HepG2 (cell line): ENCODE measurements around the gene PTGES3. TPM values are rescaled to one million over a fixed set of nuclear protein-coding genes. Genes with fewer than 3 reads are reported as not detected.
A peak's percentile ranks its signal among the peaks of the same experiment; 100 is the strongest.

Experiments
- AKAP8 ChIP-seq: sonication (generic); formaldehyde crosslinking; IDR thresholded peaks from 2 replicates; pipeline ENCODE4 v1.5.1; 2020; ENCODE audit warnings: mild to moderate bottlenecking, missing genetic modification reagents
- ARHGAP35 ChIP-seq: sonication (generic); formaldehyde crosslinking; IDR thresholded peaks from 2 replicates; pipeline ENCODE4 v1.9.0; 2022; ENCODE audit warnings: mild to moderate bottlenecking, inconsistent platforms, moderate library complexity, missing genetic modification reagents, borderline replicate concordance
- ATF4 ChIP-seq, 2 experiments: fragments of 450-650 bp in 1 of 2; sonication (generic) in 1 of 2; formaldehyde crosslinking; IDR thresholded peaks; 2 replicates each; pipeline versions ENCODE4 v1.5.0 to v1.8.0; 2020 to 2022; ENCODE audit warnings: mild to moderate bottlenecking in 1 of 2, missing genetic modification reagents in 1 of 2
- CHCHD3 ChIP-seq: sonication (generic); formaldehyde crosslinking; IDR thresholded peaks from 2 replicates; pipeline ENCODE4 v1.8.0; 2022; ENCODE audit warnings: mild to moderate bottlenecking, missing genetic modification reagents, moderate library complexity
- FIP1L1 ChIP-seq: fragments of 200-400 bp; formaldehyde crosslinking; IDR thresholded peaks from 2 replicates; pipeline ENCODE4 v1.6.1; 2018; ENCODE audit warnings: low read depth, mild to moderate bottlenecking, low read length, moderate library complexity, borderline replicate concordance; ENCODE audit not compliant: insufficient read depth
- KDM3A ChIP-seq: IDR thresholded peaks from 2 replicates; pipeline ENCODE4 v1.6.1; 2018; ENCODE audit warnings: low read depth, missing compliant biosample characterization
- MEIS2 ChIP-seq: sonication (generic); formaldehyde crosslinking; IDR thresholded peaks from 2 replicates; pipeline ENCODE4 v1.9.0; 2021; ENCODE audit warnings: mild to moderate bottlenecking, missing genetic modification reagents
- MXD1 ChIP-seq: sonication (generic); formaldehyde crosslinking; IDR thresholded peaks from 2 replicates; pipeline ENCODE4 v1.4.0; 2020; ENCODE audit warnings: mild to moderate bottlenecking, missing genetic modification reagents
- POGZ ChIP-seq: sonication (generic); formaldehyde crosslinking; IDR thresholded peaks from 2 replicates; pipeline ENCODE4 v1.4.0; 2020; ENCODE audit warnings: mild to moderate bottlenecking, missing genetic modification reagents
- RCOR2 ChIP-seq: IDR thresholded peaks from 2 replicates; pipeline ENCODE4 v1.6.1; 2016; ENCODE audit warnings: missing biosample characterization, missing genetic modification reagents
- SNAPC4 ChIP-seq: sonication (generic); formaldehyde crosslinking; IDR thresholded peaks from 2 replicates; pipeline ENCODE4 v1.4.0; 2020; ENCODE audit warnings: mild to moderate bottlenecking, missing genetic modification reagents
- SRSF1 ChIP-seq: fragments of 200-400 bp; formaldehyde crosslinking; optimal IDR thresholded peaks from 2 replicates; pipeline ENCODE3; 2017; ENCODE audit warnings: mild to moderate bottlenecking, low read depth, low read length, moderate library complexity
- TBL1XR1 ChIP-seq: fragments of 150-350 bp; IDR thresholded peaks from 2 replicates; pipeline ENCODE4 v1.6.1; 2014; ENCODE audit warnings: borderline replicate concordance, low read length; ENCODE audit not compliant: partially characterized antibody
- TCF7 ChIP-seq: sonication (generic); IDR thresholded peaks from 2 replicates; pipeline ENCODE4 v1.6.1; 2016; ENCODE audit warnings: antibody characterized with exemption, low read depth
- THAP7 ChIP-seq: sonication (generic); formaldehyde crosslinking; IDR thresholded peaks from 2 replicates; pipeline ENCODE4 v1.8.1; 2023; ENCODE audit warnings: mild to moderate bottlenecking, missing genetic modification reagents
- ZC3H4 ChIP-seq: sonication (generic); formaldehyde crosslinking; IDR thresholded peaks from 2 replicates; pipeline ENCODE4 v1.4.0; 2020; ENCODE audit warnings: missing genetic modification reagents, borderline replicate concordance
- ZFY ChIP-seq: sonication (generic); formaldehyde crosslinking; IDR thresholded peaks from 2 replicates; pipeline ENCODE4 v1.4.0; 2020; ENCODE audit warnings: missing genetic modification reagents
- ZNF264 ChIP-seq: sonication (generic); formaldehyde crosslinking; IDR thresholded peaks from 2 replicates; pipeline ENCODE4 v1.4.0; 2020; ENCODE audit warnings: missing genetic modification reagents
- ZNF292 ChIP-seq: sonication (generic); formaldehyde crosslinking; IDR thresholded peaks from 2 replicates; pipeline ENCODE4 v1.8.1; 2022; ENCODE audit warnings: mild to moderate bottlenecking, low read depth, missing genetic modification reagents, borderline replicate concordance
- ZNF549 ChIP-seq: sonication (generic); formaldehyde crosslinking; IDR thresholded peaks from 2 replicates; pipeline ENCODE4 v1.5.0; 2020; ENCODE audit warnings: missing genetic modification reagents
- ZNF629 ChIP-seq: sonication (generic); formaldehyde crosslinking; conservative IDR thresholded peaks from 2 replicates; pipeline ENCODE4 v1.5.0; 2020; ENCODE audit warnings: missing genetic modification reagents
- ZNF749 ChIP-seq: sonication (generic); formaldehyde crosslinking; IDR thresholded peaks from 2 replicates; pipeline ENCODE4 v1.8.0; 2022; ENCODE audit warnings: mild to moderate bottlenecking, missing genetic modification reagents, moderate library complexity, borderline replicate concordance
- ZNF75D ChIP-seq: sonication (generic); formaldehyde crosslinking; IDR thresholded peaks from 2 replicates; pipeline ENCODE4 v1.8.1; 2023; ENCODE audit warnings: missing genetic modification reagents, mild to moderate bottlenecking, borderline replicate concordance
- polyA plus RNA-seq, 8 experiments: library from polyadenylated mRNA; depleted of rRNA in 3 of 8; stranded (reverse) in 7 of 8; unstranded in 1 of 8; fragments of >200 nt; fragmentation: Illumina TruSeq in 4 of 8; extraction: Trizol in 4 of 8; gene quantifications; 2 replicates each; pipeline versions ENCODE4 v1.2.1 to v1.2.3, GENCODE V29; 2011 to 2016; ENCODE audit warnings: low read depth in 4 of 8, missing spikeins in 1 of 8, mixed read lengths in 1 of 8; ENCODE audit not compliant: insufficient read depth in 1 of 8
- total RNA-seq, 5 experiments: library from RNA; depleted of rRNA; stranded (reverse); fragments of >200 nt; fragmentation: Illumina TruSeq; extraction: Trizol; gene quantifications; 2 replicates each; pipeline ENCODE4 v1.2.3, GENCODE V29; 2016; ENCODE audit warnings: low read depth in 1 of 5

PTGES3 gene
- total and polyA plus RNA-seq, 2 of the 13 experiments (the other 11 are each of a cell fraction or from before 2014, with no cell fraction given), result 54.4 to 159 TPM

GRCh38 chr12:56724972-56725722 lies 37.1 kb upstream of the PTGES3 start, which contains the start of gene NACA (continued):
- TF ChIP-seq SNAPC4 (CRISPR knock-in tag), result peak; percentile 78; the same call in 1 of the 2 replicates
- peak; percentile 95 for TF ChIP-seq MEIS2 (CRISPR knock-in tag)
- TF ChIP-seq ZC3H4 (CRISPR knock-in tag), result no peak
- peak; percentile 87 for TF ChIP-seq KDM3A
- TF ChIP-seq ZFY (CRISPR knock-in tag), result peak; percentile 89
- TF ChIP-seq ZNF629 (CRISPR knock-in tag), result no peak
- TF ChIP-seq ZNF549 (CRISPR knock-in tag), result no peak
- TF ChIP-seq THAP7, result no peak
- no peak for TF ChIP-seq CHCHD3
- TF ChIP-seq FIP1L1, result no peak
- TF ChIP-seq ZNF292 (CRISPR knock-in tag), result peak; percentile 66; the same call in 1 of the 2 replicates
- TF ChIP-seq TBL1XR1, result no peak
- no peak for TF ChIP-seq ZNF749
- no peak for TF ChIP-seq TCF7
- peak; percentile 89 for TF ChIP-seq SRSF1
- TF ChIP-seq MXD1 (CRISPR knock-in tag), result peak; percentile 70; the same call in 1 of the 2 replicates
- TF ChIP-seq ARHGAP35 (CRISPR knock-in tag), result peak; percentile 83
- TF ChIP-seq RCOR2 (CRISPR knock-in tag), result no peak
- TF ChIP-seq AKAP8 (CRISPR knock-in tag), result no peak; the same call in 1 of the 2 replicates
- TF ChIP-seq POGZ (CRISPR knock-in tag), result peak; percentile 83
- TF ChIP-seq ZNF264 (CRISPR knock-in tag), result peak; percentile 60; the same call in 1 of the 2 replicates
- TF ChIP-seq ZNF75D, result no peak
- TF ChIP-seq ATF4 (CRISPR knock-in tag; IDR thresholded peaks at IDR 0.05), result peak in 1 of 2 experiments; percentile 63; a peak in 1 of 4 replicates
